Left kidney (tissue), 2 donors: ENCODE data around the gene TTC33. TPM values are rescaled to one million over a fixed set of nuclear protein-coding genes. Genes with fewer than 3 reads are reported as not detected.
"Not testable (repeated sequence)": the region's sequence is repeated elsewhere in the genome, so short reads cannot be mapped to it uniquely, and the experiment has no call there.

Experiments
- DNase-seq: peaks from one replicate; pipeline ENCODE4 v3.0.0-alpha.2; 2013
- polyA plus RNA-seq: library from polyadenylated mRNA; unstranded; fragments of 120-200 nt; gene quantifications from one replicate; pipeline ENCODE4 v1.2.1, GENCODE V29; 2013; ENCODE audit not compliant: insufficient read length

TTC33 gene
- polyA plus RNA-seq, 1 donor, result 39.5 TPM

GRCh38 chr5:40570408-40571129, 185.2 kb downstream of the TTC33 start:
- DNase-seq, result no peak

DNA sequence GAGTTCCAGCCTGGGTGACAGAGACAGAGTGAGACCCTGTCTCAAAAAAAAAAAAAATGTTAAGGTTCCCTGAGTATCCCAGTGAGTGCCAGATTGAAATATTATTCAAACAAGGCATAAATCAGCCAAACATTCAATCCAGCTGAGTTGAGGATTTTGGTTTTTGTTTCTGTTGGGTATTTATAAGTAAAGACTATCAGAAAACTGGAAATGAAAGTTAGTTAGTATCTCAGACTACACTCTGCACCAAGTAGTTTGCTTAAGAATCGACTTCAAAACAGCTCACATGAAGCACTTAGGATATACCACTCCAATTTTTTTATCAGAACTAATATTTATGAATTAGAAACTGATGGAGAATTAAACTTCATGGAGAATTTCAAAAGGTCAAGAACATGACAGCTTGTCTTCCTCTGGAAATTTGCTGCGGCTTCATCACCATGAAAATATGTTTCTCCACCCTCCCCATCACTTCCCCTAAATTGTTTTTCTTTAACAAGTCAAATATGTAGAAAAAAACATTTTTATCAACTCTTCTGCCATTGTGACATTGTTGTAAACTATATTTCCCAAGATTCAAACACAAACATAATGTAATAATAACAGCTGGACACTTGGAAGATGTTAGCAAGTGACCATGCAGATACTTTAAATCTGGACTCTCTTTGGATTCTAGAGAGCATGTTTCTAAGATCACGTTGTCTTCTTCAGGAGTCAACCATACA, 186.1 kb downstream of the TTC33 start:
- no peak for DNase-seq

GRCh38 chr5:40568548-40568947, 187.2 kb downstream of the TTC33 start:
- no peak for DNase-seq

- DNase-seq, result not testable (repeated sequence)
Measured at GRCh38 chr5:40563173-40563572, 192.6 kb downstream of the TTC33 start.

DNA sequence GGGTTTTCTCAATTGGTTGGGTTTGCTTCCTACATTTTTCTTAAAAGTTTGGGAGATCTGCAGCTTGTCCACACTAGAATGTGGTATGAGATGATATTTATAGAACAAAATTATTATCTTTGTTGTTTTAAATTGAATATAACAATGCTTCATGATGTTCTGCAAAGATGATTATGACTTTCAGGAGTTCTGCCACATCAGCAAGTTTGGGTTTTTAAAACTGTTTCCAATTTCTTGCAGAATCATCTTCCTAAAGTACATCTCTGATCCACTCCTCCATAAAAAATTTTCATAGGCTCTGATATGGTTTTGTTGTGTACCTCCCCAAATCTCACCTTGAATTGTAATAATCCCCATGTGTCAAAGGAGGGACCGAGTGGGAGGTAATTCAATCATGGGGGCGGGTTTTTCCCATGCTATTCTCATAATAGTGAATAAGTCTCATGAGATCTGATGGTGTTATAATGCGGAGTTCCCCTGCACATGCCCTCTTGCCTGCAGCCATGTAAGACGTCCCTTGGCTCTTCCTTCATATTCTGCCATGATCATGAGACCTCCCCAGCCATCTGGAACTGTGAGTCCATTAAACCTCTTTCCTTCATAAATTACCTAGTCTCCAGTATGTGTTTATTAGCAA, 195.2 kb downstream of the TTC33 start:
- DNase-seq, result no peak

GRCh38 chr5:40559306-40559705, 196.5 kb downstream of the TTC33 start:
- no peak for DNase-seq

GRCh38 chr5:40557501-40557900, 198.3 kb downstream of the TTC33 start:
- DNase-seq, result no peak

DNA sequence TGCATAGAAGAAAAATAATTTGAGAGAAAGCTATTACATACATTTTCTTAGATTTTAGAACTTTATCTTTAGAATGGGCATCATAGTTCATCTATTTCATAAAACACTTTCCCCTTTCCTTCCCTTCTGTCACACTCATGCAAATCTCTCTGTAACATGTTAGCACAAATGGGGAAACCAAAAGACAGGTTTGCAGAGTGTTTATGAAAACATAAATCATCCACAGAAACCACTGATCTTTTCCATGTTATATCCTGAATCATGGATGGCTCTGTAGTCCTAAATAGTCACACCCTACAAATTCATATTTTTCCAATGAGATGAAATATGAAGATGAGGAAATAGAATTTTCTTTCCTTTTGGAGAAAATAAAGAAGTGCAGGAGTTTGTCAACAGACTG, 198.9 kb downstream of the TTC33 start:
- no peak for DNase-seq

DNA sequence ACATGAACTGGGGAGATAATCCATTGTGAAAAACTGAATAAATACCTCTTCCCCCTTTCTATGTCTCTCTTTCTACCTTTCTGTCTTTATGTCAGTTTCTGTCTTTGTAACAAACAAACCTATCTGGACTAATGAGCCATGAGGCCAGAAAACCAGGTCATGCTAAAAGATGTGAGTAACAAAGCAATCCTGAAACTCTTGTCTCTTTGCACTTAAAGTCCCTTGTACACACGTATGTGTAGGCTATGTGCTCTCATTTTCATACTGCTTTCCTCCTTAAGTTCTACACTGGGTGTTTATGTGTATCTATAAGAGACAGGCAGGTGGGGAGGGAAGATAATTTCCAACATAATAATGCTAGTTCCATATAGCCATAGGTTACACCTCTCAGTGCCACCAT, 199.9 kb downstream of the TTC33 start:
- no peak for DNase-seq

DNA sequence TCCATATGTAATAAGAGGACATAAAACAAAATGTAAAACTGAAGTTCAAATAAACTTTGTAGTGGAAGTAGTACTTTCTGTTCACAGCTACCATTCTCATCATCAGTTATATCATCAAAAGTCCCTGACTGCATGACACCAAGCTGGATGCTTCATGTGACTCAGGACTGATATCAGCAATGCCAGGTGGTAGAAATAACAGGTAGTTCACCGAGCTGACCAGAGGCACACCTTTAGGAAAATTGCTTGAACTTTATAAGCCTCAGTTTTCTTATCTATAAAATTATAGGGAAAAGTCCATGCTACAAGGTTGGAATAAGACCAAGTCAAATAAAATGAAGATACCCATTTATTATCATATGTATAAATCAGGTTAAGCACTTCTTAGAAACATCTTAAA, 200.9 kb downstream of the TTC33 start:
- no peak for DNase-seq

- no peak for DNase-seq
Measured at GRCh38 chr5:40554054-40554453, 201.7 kb downstream of the TTC33 start.

DNA sequence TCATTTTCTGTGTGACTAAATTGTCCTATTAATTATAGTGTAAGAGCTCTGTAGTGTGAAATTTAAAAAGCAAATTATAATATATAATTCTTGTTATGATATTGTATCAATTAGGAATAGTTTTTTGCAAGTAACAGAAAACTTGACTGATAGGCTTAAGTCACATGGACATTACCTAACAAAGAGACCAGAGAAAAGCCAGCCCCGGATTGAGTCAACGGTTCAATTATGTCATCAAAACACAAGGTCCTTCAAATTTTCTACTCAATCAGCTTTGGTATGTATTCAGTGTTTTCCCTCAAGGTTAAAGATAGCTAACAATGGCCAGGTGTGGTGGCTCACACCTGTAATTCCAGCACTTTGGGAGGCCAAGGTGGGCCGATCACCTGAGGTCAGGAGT, 202.8 kb downstream of the TTC33 start:
- no peak for DNase-seq

DNA sequence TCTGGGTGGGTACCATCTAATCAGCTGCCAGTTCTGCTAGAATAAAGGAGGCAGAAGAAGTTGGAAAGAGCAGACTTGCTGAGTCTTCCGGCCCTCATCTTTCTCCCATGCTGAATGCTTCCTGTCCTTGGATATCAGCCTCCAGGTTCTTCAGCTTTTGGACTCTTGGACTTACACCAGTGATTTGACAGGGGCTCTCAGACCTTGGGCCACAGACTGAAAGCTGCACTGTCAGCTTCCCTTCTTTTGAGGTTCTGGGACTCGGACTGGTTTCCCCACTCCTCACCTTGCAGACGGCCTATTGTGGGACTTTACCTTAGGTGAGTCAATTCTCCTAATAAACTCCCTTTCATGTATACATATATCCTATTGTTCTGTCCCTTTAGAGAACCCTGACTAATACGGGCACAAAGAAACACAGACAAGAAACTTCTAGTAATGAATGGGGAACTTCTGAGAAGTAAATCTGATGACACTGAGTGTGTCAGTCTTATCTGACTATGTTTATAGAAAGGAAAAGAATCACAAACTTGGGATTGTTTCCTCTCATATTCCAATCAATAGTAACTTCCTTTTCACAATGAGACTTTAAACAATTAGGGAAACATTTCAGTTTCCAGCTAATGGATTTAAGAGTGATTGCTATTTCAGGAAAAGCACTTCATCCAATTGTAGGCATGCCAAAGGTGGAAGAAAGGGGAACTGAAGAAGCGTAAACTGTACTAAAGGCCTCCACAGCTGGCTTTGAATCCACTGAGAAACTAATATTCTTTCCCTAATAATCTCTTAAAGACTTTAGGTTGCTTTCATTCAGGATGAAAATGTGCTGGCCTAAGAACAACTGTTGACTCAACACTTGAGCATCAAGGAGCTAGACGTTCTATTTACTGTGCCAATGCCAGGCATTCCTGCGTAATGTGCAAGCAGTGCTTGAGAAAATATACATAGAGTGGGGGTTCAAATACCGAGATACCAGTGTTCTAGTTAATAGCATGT, 204.0 kb downstream of the TTC33 start:
- DNase-seq, result no peak

- no peak for DNase-seq
Measured at GRCh38 chr5:40550481-40550880, 205.3 kb downstream of the TTC33 start.

GRCh38 chr5:40549616-40550015, 206.1 kb downstream of the TTC33 start:
- no peak for DNase-seq

GRCh38 chr5:40547994-40548575, 207.7 kb downstream of the TTC33 start:
- no peak for DNase-seq

- no peak for DNase-seq
Measured at GRCh38 chr5:40547557-40547956, 208.2 kb downstream of the TTC33 start.

DNA sequence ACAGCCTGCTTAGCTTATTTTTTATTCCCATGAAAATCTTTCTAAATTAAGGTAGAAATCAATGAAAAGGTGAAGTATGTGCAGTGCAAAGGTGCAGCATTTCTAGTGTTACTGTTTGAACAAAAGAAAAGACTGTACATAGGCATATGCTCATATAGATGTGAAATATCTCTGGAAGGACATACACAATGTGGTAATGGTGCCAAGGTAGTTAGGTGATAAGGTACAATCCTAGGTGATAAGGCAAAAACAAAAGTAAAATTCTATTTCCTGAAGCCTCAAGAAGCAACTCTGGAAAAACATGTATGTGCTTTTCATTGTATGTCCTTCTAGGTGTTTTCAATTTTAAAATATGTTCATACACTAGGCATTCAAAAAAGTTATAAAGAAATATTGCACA, 215.5 kb downstream of the TTC33 start:
- DNase-seq, result no peak

- no peak for DNase-seq
Measured at GRCh38 chr5:40524677-40525076, 231.1 kb downstream of the TTC33 start.

DNA sequence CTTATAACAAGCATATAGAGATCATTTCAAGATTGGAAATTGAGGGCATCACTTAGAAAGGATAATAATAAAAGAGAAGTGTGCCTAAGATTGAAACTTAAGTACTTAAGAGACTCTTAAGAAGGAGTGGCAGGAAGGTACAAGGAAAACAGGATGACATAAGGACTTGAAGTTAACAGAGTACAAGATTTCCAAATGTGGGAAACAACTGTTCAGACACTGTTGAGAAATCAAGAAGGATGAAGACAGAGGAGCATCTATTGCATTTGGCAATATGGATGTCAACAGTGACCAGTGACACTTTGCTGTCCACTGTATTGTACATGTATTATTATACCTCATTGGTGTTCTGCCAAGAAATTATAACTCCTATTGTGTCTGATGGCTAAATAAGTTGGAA, 233.8 kb downstream of the TTC33 start:
- DNase-seq, result no peak

DNA sequence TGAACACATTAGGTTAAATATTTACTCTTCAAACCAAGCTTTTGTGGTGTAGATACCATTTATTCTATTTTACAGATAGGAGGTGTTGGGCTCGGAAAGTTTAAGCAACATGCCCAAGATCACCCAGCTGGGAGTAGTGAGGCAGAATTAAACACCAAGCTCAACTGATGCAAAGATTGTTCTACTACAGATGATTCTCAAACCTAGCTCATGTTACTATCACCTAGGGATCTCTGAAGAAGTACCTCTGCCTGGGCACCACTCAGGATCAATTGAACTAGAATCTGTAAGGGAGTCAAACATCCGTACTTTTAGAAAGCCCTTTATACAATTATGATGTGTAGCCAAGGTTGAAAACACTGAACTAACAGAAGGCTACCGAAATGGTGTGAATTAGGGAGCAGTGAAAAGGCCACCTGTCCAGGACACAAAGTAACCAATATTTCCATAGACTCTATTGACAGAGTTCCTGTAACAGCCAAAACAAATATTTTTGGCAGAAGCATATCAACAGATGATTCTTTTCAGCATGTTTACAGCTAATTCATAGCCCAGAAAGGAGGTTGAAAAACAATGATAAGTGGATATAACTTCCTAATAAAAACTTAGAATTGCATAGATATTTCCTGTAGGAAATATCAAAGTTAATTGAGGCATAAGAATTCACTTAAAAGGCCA, 234.5 kb downstream of the TTC33 start:
- no peak for DNase-seq
